Ishikawa (cell line): Measurements from ENCODE around the gene GDPD1.

Source experiments
- CREB1 ChIP-seq: IDR thresholded peaks from 2 replicates; pipeline ENCODE4 v1.6.1; 2012; ENCODE audit warnings: low read depth
- EGR1 ChIP-seq: IDR thresholded peaks from 2 replicates; pipeline ENCODE4 v1.6.1; 2012
- EP300 ChIP-seq: IDR thresholded peaks from 2 replicates; pipeline ENCODE4 v1.6.1; 2012; ENCODE audit warnings: borderline replicate concordance
- FOXM1 ChIP-seq: IDR thresholded peaks from 2 replicates; pipeline ENCODE4 v1.6.1; 2012; ENCODE audit warnings: low read depth, borderline replicate concordance
- MAX ChIP-seq: IDR thresholded peaks from 2 replicates; pipeline ENCODE4 v1.6.1; 2012
- RAD21 ChIP-seq: IDR thresholded peaks from 2 replicates; pipeline ENCODE4 v1.6.1; 2012; ENCODE audit warnings: low read depth
- REST ChIP-seq: IDR thresholded peaks from 2 replicates; pipeline ENCODE4 v1.6.1; 2012; ENCODE audit warnings: low read depth, mild to moderate bottlenecking
- TAF1 ChIP-seq: IDR thresholded peaks from 2 replicates; pipeline ENCODE4 v1.6.1; 2012; ENCODE audit warnings: low read depth, mild to moderate bottlenecking
- TCF12 ChIP-seq: IDR thresholded peaks from 2 replicates; pipeline ENCODE4 v1.6.1; 2012; ENCODE audit warnings: low read depth
- TEAD4 ChIP-seq: IDR thresholded peaks from 2 replicates; pipeline ENCODE4 v1.6.1; 2012
- YY1 ChIP-seq: IDR thresholded peaks from 2 replicates; pipeline ENCODE4 v1.6.1; 2012; ENCODE audit warnings: low read depth
- ZBTB7A ChIP-seq: IDR thresholded peaks from 2 replicates; pipeline ENCODE4 v1.6.1; 2012; ENCODE audit warnings: low read depth

GDPD1 gene

GRCh38 chr17:59310263-59310920, 90.1 kb downstream of the GDPD1 start:
- TF ChIP-seq TEAD4 (no peak), RAD21 (no peak), YY1 (no peak), FOXM1 (no peak), TCF12 (no peak), EGR1 (no peak), TAF1 (no peak), MAX (no peak), ZBTB7A (no peak), CREB1 (no peak), REST (no peak)

GRCh38 chr17:59311051-59311468, 90.7 kb downstream of the GDPD1 start:
- no peak for TF ChIP-seq YY1
- peak; percentile 90 for TF ChIP-seq RAD21

GRCh38 chr17:59315866-59316265, 95.6 kb downstream of the GDPD1 start:
- TF ChIP-seq EP300, result no peak
- no peak for TF ChIP-seq MAX
- TF ChIP-seq RAD21, result no peak
- no peak for TF ChIP-seq TCF12
- TF ChIP-seq REST, result no peak
- no peak for TF ChIP-seq TAF1
